ENCODE results near the gene WDR43. TPM values are rescaled to one million over a fixed set of nuclear protein-coding genes. Genes with fewer than 3 reads are reported as not detected.

Gene WDR43
- polyA plus RNA-seq, 1 of the 3 experiments (the other 2 are of a cell fraction), result 35.1 TPM

DNA sequence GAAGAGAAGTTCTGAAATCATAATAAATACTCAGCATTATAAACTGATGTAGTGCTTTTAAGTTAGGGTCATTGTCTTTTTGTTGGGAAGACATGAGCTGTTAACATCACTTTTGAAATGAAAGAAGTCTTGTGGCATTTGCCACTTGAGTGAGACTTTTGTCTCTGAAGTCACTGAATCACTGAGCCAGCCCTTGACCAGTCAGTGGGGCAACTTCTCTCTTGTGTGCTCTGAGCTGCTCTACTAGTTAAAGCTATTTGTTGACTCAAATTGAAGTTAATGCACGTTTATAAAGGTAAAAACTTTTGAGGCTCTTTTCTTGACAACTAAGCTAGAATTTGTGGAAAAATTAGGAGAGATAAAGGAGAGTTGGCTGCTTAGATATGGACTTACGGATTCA, 6.7 kb downstream of the WDR43 start (continued):
- TF ChIP-seq YY1 (IDR thresholded peaks at IDR 0.05; ENCODE audit: low read depth), result no peak

DNA sequence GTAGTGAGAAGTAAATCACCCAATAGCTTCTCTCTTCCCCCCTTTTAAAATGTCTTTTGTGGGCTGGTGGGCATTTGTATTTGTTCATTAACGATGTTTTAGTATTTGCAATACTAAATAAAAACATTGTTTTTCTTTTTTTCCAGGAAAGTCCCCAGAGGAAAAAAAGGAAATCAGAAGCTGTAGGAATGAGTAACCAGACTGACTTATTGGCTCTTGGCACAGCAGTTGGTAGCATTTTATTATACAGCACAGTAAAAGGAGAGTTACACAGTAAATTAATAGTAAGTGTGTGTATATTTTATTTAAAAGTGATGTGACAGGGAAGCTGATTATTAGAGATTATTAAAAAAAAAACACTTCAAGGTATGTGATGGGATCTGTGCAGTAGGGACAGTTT, 7.4 kb downstream of the WDR43 start:
- H3K4me3 ChIP-seq (ENCODE audit: low read depth in 2 of 2, low read length in 1 of 2), result no peak overlapping the region
- H3K4me1 ChIP-seq (ENCODE audit: control insufficient read depth in 1 of 2, insufficient read depth in 2 of 2, low read depth in 1 of 2, low read length in 1 of 2), result peaks cover 14 to 19% of the 10 kb centered on the region in 2 experiments; a peak in 3 of 4 replicates
- peaks cover 32 to 48% of the 10 kb centered on the region in 2 experiments for H3K36me3 ChIP-seq (replicated peaks in 1 of 2; ENCODE audit: control insufficient read depth in 1 of 2, insufficient read depth in 2 of 2, low read length in 1 of 2)
- no peak for TF ChIP-seq CHD2 (IDR thresholded peaks at IDR 0.05; ENCODE audit: low read length, partially characterized antibody)
- no peak for TF ChIP-seq FOXM1 (IDR thresholded peaks at IDR 0.05; ENCODE audit: low read depth)
- no peak for TF ChIP-seq RFX5 (IDR thresholded peaks at IDR 0.05; ENCODE audit: low read length)
- no peaks in the 10 kb centered on the region for H3K9me2 ChIP-seq
- POLR2A ChIA-PET, result no interaction called here
- H3K4me2 ChIP-seq, result no peak overlapping the region
- peaks cover 100% of the 10 kb centered on the region for H3K79me2 ChIP-seq (ENCODE audit: insufficient read depth)
- H2AFZ ChIP-seq (ENCODE audit: low read depth), result no peak overlapping the region
- H3F3A ChIP-seq (replicated peaks; ENCODE audit: insufficient read depth), result peaks cover 5% of the 10 kb centered on the region
- H3K9ac ChIP-seq, result no peak overlapping the region
- peaks cover 98% of the 10 kb centered on the region for H4K20me1 ChIP-seq (ENCODE audit: insufficient read depth)
- no peaks in the 10 kb centered on the region for H3K9me3 ChIP-seq
- DNase-seq, result no peak
- CTCF ChIA-PET, result interaction anchor here (0.7 to 1.2 kb wide), 2 partner anchors 8 to 373 kb away, joined by 3 read pairs; no protein-coding TSS in a partner anchor
- 95% methylated on average over 1 of the region's 1 CpG for WGBS (ENCODE audit: low lambda C conversion rate)
- H3K27ac ChIP-seq (ENCODE audit: low read depth in 2 of 2, low read length in 1 of 2), result no peak overlapping the region
- no peaks in the 10 kb centered on the region for H3K27me3 ChIP-seq (ENCODE audit: insufficient read depth)

DNA sequence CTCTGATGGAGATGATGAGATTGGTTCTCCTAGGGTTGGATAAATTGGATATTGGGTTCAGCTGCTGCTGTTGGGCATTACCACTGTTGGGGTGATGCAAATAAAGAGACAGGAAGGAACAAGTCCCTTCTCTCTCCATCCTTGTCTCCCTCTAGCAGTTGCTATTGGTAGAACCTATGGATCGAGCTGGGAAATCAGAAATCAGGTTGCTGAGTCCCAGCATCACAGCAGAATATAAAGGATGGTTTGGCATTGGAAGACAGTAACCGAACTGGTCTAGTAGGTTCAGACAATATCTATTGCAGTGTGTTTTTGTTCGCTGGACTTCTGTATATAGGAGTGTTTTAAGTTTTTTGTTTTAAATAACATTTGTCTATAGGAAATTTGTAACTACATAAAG, 8.1 kb downstream of the WDR43 start:
- TF ChIP-seq TAF1 (IDR thresholded peaks at IDR 0.05; ENCODE audit: borderline replicate concordance, low read depth, low read length) (no peak), EP300 (IDR thresholded peaks at IDR 0.05; ENCODE audit: borderline replicate concordance in 1 of 2, low read depth in 1 of 2, low read length in 1 of 2) (no peak), RAD21 (IDR thresholded peaks at IDR 0.05; ENCODE audit: low read length) (no peak), RXRA (IDR thresholded peaks at IDR 0.05; ENCODE audit: borderline replicate concordance, low read depth) (no peak), NRF1 (IDR thresholded peaks at IDR 0.05; ENCODE audit: low read depth, low read length) (no peak), POLR2AphosphoS5 (IDR thresholded peaks at IDR 0.05; ENCODE audit: low read depth, low read length) (no peak), FOSL2 (IDR thresholded peaks at IDR 0.05; ENCODE audit: borderline replicate concordance, low read depth) (no peak), FOXM1 (IDR thresholded peaks at IDR 0.05; ENCODE audit: low read depth) (no peak), JUND (IDR thresholded peaks at IDR 0.05) (no peak), TCF12 (IDR thresholded peaks at IDR 0.05) (no peak), EZH2phosphoT487 (IDR thresholded peaks at IDR 0.05; ENCODE audit: borderline replicate concordance, low read depth) (no peak), GATA2 (CRISPR knock-in tag; IDR thresholded peaks at IDR 0.05) (no peak), MEF2A (IDR thresholded peaks at IDR 0.05; ENCODE audit: borderline replicate concordance, low read depth) (no peak), SIN3A (IDR thresholded peaks at IDR 0.05; ENCODE audit: borderline replicate concordance, low read depth, low read length) (no peak), RCOR1 (IDR thresholded peaks at IDR 0.05; ENCODE audit: low read length) (no peak), GABPA (IDR thresholded peaks at IDR 0.05; ENCODE audit: low read depth) (no peak)
- TF ChIP-seq, protein P1, sequence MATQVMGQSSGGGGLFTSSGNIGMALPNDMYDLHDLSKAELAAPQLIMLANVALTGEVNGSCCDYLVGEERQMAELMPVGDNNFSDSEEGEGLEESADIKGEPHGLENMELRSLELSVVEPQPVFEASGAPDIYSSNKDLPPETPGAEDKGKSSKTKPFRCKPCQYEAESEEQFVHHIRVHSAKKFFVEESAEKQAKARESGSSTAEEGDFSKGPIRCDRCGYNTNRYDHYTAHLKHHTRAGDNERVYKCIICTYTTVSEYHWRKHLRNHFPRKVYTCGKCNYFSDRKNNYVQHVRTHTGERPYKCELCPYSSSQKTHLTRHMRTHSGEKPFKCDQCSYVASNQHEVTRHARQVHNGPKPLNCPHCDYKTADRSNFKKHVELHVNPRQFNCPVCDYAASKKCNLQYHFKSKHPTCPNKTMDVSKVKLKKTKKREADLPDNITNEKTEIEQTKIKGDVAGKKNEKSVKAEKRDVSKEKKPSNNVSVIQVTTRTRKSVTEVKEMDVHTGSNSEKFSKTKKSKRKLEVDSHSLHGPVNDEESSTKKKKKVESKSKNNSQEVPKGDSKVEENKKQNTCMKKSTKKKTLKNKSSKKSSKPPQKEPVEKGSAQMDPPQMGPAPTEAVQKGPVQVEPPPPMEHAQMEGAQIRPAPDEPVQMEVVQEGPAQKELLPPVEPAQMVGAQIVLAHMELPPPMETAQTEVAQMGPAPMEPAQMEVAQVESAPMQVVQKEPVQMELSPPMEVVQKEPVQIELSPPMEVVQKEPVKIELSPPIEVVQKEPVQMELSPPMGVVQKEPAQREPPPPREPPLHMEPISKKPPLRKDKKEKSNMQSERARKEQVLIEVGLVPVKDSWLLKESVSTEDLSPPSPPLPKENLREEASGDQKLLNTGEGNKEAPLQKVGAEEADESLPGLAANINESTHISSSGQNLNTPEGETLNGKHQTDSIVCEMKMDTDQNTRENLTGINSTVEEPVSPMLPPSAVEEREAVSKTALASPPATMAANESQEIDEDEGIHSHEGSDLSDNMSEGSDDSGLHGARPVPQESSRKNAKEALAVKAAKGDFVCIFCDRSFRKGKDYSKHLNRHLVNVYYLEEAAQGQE (IDR thresholded peaks at IDR 0.05; ENCODE audit: low read depth, low read length), result no peak
- TF ChIP-seq, protein P2, sequence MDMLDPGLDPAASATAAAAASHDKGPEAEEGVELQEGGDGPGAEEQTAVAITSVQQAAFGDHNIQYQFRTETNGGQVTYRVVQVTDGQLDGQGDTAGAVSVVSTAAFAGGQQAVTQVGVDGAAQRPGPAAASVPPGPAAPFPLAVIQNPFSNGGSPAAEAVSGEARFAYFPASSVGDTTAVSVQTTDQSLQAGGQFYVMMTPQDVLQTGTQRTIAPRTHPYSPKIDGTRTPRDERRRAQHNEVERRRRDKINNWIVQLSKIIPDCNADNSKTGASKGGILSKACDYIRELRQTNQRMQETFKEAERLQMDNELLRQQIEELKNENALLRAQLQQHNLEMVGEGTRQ (IDR thresholded peaks at IDR 0.05; ENCODE audit: borderline replicate concordance, low read depth, low read length), result no peak
- TF ChIP-seq, protein P3, sequence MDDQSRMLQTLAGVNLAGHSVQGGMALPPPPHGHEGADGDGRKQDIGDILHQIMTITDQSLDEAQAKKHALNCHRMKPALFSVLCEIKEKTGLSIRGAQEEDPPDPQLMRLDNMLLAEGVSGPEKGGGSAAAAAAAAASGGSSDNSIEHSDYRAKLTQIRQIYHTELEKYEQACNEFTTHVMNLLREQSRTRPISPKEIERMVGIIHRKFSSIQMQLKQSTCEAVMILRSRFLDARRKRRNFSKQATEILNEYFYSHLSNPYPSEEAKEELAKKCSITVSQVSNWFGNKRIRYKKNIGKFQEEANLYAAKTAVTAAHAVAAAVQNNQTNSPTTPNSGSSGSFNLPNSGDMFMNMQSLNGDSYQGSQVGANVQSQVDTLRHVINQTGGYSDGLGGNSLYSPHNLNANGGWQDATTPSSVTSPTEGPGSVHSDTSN (IDR thresholded peaks at IDR 0.05), result no peak
- 93% methylated on average over 3 of the region's 3 CpGs for WGBS (ENCODE audit: low lambda C conversion rate)
- H3K27ac ChIP-seq (ENCODE audit: low read depth in 2 of 2, low read length in 1 of 2), result no peak overlapping the region
- H3K36me3 ChIP-seq (replicated peaks in 1 of 2; ENCODE audit: control insufficient read depth in 1 of 2, insufficient read depth in 2 of 2, low read length in 1 of 2), result peaks cover 35 to 46% of the 10 kb centered on the region in 2 experiments
- peaks cover 94% of the 10 kb centered on the region for H4K20me1 ChIP-seq (ENCODE audit: insufficient read depth)
- H3F3A ChIP-seq (replicated peaks; ENCODE audit: insufficient read depth), result peaks cover 5% of the 10 kb centered on the region
- peaks cover 100% of the 10 kb centered on the region for H3K79me2 ChIP-seq (ENCODE audit: insufficient read depth)
- H3K4me1 ChIP-seq (ENCODE audit: control insufficient read depth in 1 of 2, insufficient read depth in 2 of 2, low read depth in 1 of 2, low read length in 1 of 2), result peaks cover 9 to 11% of the 10 kb centered on the region in 2 experiments; a peak in 3 of 4 replicates
- H3K4me2 ChIP-seq, result no peak overlapping the region
- no peak overlapping the region for H2AFZ ChIP-seq (ENCODE audit: low read depth)
- no peaks in the 10 kb centered on the region for H3K9me2 ChIP-seq
- H3K27me3 ChIP-seq (ENCODE audit: insufficient read depth), result no peaks in the 10 kb centered on the region
- POLR2A ChIA-PET, result no interaction called here
- no peak for DNase-seq
- no peak overlapping the region for H3K9ac ChIP-seq
- CTCF ChIA-PET, result interaction anchor here (0.8 kb wide), 1 partner anchor 1204 kb away, joined by 3 read pairs; no protein-coding TSS in a partner anchor
- H3K4me3 ChIP-seq (ENCODE audit: low read depth in 2 of 2, low read length in 1 of 2), result no peak overlapping the region
- H3K9me3 ChIP-seq, result no peaks in the 10 kb centered on the region
